EL (cell line): ENCODE results near the gene FRMPD4.

Experiments used
- DNase-seq: peaks from one replicate; pipeline ENCODE4 v3.0.0-alpha.2; 2016

Gene FRMPD4

GRCh38 chrX:12554206-12554605 lies 415.9 kb downstream of the FRMPD4 start:
- no peak for DNase-seq

GRCh38 chrX:12563121-12563520 lies 424.8 kb downstream of the FRMPD4 start:
- peak; percentile 64 for DNase-seq

DNA sequence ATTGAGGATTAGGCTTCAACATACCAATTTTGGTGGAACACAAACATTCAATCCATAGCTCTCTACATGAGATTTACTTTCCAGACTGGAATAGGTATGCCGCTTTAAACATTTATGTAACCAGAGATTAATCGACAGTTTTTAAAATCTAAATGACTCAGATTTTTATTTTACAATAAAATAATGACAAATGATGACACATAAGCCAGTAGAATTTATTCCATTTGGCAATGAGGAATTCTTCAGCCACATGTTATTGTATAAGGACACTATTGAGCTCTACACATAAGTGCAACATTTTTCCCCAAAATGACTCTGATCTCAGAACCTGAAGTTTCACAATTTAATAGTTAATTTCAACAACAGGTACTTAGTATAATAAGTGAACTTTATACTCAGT lies 425.9 kb downstream of the FRMPD4 start:
- DNase-seq = no peak

DNA sequence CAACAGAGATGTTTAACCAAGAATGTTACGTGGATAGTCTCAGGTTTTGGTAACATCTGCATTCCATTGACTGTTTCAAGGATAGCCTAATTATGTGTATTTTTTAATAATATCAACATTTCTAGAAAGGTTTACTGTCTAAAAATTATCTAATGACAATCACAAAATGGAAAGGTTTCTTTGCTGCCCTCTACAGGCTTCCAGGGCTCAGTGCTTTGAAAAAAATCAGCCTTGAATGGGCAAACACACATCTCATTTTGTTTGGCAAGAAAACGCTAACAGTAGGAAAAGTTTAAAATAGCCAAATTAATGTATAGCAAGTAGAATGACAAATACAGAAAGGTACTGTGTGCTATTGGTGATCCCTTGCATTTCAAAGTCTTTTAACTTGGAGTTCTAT lies 429.6 kb downstream of the FRMPD4 start:
- DNase-seq = no peak

GRCh38 chrX:12570859-12571501 lies 432.7 kb downstream of the FRMPD4 start:
- no peak for DNase-seq

DNA sequence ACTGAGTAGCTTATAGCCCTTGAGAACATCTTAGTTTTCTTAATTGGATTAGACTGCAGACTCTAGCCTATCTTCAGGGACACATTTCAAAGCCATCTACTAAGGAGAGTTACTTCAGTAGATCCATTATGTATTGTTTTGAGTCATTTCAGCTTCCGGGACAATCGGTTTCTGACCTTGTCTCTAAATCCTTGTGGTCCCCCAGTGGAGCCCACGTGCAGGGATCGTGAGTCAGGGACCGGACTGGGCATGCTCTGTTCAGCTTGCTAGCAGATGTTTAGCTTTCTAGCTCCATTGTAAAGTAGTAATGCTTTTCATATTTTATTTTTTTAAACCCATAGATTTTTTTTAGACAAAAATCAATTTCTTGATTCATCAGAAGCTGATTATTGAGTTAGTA lies 441.0 kb downstream of the FRMPD4 start:
- no peak for DNase-seq

DNA sequence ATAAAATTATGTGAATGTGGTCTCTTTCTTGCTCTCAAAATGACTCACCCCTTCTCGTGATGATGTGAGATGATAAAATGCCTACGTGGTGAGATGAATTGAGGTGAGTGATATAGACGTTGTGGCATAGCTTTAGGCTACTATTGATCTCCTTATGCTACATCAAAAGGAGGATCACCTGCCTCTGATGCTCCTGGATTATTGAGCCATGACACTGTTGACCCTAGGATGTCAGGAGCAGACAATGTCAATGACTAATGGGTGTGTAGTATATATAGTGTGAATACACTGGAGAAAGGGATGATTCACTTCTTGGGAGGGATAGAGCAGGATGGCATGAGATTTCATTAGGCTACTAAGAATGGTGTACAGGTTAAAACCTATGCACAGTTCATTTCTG lies 442.3 kb downstream of the FRMPD4 start:
- peak; percentile 45 for DNase-seq

DNA sequence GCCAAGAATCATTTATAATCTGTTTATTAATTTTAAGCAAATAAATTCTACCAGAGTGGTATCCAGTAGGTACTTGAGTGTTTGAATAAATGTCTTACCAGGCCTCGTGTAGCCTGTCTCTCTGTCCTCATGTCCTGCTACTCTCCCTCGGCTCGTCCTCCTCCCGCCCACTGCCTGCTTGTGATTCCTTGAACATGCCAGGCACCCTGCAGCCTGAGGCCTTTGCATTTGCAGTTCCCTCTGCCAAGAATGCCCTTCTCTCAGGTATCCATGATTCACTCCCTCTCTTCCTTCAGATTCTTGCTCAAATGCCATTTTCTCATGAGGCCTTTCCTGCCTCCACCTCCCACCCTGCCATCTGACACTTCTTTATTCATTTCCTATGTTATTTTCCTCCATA lies 443.3 kb downstream of the FRMPD4 start:
- DNase-seq = no peak

GRCh38 chrX:12582649-12583048 lies 444.4 kb downstream of the FRMPD4 start:
- no peak for DNase-seq

DNA sequence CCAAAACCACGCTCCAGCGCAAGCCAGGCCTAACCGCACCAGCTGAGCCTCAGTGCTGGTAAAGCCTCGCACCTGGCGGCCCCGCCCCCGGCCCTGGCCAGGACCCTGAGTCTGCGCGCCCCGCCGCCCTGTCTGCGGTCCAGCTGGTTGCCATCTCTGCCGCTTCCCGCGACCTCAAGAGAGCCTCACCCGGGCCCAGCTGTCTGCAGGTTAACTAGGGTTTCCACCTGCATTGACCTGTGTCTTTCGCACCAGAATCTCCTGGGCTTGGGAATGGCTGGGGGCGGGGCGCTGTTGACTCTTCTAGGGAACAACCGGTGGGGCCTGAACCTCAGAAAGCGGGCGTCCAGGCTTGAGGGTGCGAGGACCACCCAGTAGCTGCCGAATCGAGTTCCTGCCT lies 445.3 kb downstream of the FRMPD4 start:
- DNase-seq = no peak

DNA sequence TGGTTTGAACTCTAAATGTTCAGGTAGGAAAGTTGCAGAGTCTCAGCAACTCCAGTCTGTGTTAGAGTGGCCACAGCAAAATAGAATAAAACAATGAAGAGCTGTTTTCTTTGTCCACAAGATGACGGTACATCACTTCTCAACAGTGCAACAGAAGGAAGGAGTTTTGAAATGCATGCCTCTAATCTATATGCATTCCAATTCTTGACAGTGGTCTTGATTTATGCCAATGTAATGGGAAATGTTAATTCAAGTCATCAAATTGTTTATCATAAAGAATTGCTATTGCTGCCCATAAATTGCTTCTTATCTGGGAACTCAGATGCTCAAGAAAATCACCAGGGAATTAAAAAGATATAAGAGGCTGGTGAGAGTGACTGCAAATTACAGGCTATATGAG lies 457.4 kb downstream of the FRMPD4 start:
- no peak for DNase-seq

GRCh38 chrX:12610079-12610478 lies 471.8 kb downstream of the FRMPD4 start:
- peak; percentile 74 for DNase-seq

DNA sequence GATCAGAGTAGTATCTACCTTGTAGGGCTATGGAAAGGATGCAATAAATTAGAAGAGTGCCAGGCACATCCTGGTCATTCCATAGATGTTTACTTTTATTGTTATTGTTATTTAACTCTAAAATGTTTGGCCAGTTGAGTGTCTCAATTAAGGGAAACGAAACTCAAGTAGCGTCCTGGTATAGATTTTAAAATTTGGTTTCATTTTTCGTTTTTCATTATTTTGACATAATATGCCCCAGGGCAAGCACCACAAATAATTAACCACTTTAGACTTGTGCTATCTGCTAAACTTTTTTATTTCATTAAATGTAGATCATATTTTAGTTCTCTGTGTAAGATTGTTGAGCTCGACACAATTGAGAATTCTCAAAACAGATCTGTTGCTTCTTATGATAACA lies 473.2 kb downstream of the FRMPD4 start:
- no peak for DNase-seq

DNA sequence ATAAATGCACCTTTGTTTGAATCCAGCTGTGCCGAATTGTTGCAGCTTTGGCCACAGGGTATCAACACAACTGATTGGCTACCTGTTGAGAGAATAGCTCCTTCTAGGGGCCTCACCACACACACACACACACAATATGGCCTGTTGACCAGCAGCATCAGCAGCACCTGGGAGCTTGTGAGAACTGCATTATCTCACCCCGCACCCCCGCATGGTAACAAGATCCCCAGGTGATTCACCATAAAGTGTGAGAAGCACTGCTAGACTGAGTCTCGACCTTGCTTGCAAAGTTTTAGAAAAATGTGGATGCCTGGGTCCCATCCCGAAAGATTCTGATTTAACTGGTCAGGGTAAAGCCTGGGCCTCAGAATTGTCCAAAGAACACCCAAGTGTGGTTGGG lies 476.0 kb downstream of the FRMPD4 start:
- DNase-seq = no peak

DNA sequence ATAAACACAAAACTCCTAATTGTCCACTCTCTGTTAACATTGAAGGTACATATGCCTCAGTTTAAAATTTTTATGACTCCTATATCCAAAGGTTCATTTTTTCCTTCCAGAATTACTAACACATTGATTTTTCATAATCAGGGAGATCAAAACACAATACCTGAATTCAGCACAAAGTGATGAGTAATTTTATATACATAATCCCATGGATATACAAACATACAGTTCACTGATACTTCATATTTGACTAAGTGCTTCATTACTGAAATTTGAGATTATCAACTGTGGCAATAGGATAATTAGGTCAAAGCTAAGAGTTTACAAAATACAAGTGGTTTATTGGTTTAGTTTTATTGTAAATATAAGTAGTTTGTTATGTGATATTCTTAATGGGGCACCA lies 476.8 kb downstream of the FRMPD4 start:
- DNase-seq = no peak

- no peak for DNase-seq
Measured at GRCh38 chrX:12617241-12617640, 479.0 kb downstream of the FRMPD4 start.

DNA sequence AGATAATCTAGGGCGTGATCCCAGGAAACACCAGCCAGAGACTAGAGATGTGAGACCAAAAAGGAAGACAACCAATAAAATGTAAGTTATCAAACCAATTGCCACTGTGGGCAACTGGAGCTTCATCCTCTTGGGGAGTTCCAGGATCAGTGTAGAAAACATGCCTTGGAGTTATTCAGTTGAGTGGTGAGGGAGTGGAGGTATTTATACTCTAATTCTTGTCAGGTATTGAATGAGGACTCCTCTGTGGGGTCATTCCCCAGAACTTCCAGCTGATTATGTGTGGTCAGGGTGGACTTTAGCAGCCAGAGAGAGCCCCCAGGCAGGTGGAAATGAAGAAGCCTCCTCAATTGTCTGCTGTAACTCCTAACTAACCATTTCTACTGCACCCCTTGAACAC lies 509.0 kb downstream of the FRMPD4 start:
- no peak for DNase-seq

DNA sequence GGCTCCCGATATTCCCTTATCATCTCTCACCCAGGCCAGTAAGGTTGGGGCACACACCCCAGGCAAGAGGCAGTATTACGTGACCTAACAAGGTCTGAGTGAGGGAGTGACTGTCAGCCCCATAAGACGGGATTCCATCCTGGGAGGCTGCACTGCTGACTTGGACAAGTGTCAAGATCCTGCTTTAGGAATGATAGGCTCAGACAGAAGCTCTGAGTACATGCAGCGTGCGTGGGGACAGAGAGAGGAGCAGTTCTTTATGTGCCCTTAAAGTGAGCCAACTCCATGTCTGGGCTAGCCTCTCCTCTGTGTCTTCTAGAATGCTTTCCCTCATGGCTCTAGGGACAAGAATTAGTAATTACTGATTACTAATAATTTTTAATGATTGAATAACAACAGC lies 510.7 kb downstream of the FRMPD4 start:
- DNase-seq = no peak

DNA sequence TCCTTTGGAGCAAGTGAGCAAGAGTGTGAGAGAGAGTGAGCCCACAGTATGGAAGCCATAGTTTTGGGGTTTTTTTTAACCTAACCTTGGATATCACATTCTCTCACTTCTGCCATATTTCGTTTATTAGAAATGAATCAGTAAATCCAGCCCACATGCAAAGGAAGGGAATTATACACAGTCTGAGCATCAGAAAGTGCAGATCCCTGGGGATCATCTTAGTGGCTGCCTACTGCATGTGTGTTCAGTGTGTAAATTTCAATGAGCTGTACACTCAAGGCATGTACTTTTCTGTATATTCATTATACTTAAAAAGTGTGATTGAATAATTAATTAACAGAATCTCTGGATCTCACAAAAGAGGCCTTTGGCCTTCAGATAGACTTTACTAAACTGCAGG lies 519.2 kb downstream of the FRMPD4 start:
- DNase-seq = no peak

DNA sequence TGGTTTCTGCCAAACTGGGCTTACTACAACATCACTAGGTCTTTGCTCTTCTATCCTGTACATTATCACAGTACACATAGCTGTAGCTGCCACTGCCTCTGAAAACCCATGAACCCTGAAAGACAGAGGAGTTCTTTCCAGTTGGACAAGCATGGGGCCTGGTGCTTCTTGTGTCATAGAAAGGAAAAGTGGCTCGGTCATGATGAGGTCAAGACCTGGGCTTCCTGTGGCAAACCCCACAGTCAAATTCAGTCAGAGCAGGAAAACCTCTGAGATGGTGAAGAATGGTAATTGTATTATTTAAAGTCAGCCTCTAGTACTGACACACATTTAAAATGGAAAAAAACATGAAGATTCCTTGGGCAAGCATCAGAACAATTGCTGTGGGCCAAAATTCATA lies 519.6 kb downstream of the FRMPD4 start:
- peak; percentile 1 for DNase-seq

GRCh38 chrX:12661464-12661863 lies 523.2 kb downstream of the FRMPD4 start:
- DNase-seq = no peak

- DNase-seq = peak; percentile 51
Measured at GRCh38 chrX:12672367-12673106, 534.3 kb downstream of the FRMPD4 start.

DNA sequence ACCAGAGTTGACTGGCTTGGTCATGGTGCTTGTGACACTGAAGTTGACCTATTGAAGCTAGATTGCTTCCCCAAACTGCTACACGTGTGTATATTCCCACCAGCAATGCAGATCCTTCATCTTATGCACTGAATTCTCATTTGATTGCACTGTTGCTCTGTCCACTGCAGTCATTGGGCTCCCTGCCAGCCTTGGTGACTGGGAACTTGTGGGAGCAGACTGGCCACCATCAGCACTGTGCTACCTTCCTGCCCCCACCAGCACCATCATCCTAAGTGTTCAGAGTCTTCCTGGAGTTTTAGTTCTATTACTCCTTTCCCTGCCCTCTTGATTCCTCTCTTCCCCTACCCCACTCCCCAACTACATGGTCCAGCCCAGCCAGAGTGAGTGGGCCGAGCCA lies 535.2 kb downstream of the FRMPD4 start:
- DNase-seq = peak; percentile 2

- DNase-seq = no peak
Measured at GRCh38 chrX:12679522-12679921, 541.2 kb downstream of the FRMPD4 start.

DNA sequence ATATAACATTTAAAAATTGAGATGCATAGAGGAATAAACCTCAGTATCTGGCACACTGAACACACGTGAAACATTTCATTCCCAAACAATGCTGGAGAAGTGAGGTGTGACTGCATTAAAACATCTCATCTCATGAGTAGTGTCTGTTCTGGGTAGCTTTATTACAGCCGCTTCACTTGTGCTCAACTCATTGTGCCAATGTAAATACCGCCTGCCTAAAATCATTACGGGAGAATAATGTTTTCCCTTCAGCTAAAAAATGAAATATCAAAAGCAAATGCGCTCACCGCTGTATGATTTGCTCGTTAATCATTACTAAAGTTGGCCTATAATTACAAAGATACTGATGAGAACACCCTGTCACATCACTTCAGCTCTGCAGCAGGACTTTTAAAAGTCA lies 542.8 kb downstream of the FRMPD4 start:
- DNase-seq = no peak
